Ishikawa (cell line): ENCODE results near the gene PRDM2.

Experiments used
- CEBPB ChIP-seq: IDR thresholded peaks from 2 replicates; pipeline ENCODE4 v1.6.1; 2012
- EP300 ChIP-seq: IDR thresholded peaks from 2 replicates; pipeline ENCODE4 v1.6.1; 2012; ENCODE audit warnings: borderline replicate concordance
- FOXM1 ChIP-seq: IDR thresholded peaks from 2 replicates; pipeline ENCODE4 v1.6.1; 2012; ENCODE audit warnings: low read depth, borderline replicate concordance
- NFIC ChIP-seq: IDR thresholded peaks from 2 replicates; pipeline ENCODE4 v1.6.1; 2012
- REST ChIP-seq: IDR thresholded peaks from 2 replicates; pipeline ENCODE4 v1.6.1; 2012; ENCODE audit warnings: low read depth, mild to moderate bottlenecking
- USF1 ChIP-seq: IDR thresholded peaks from 2 replicates; pipeline ENCODE4 v1.6.1; 2012

GRCh38 chr1:13802782-13803545 is 103.0 kb downstream of the PRDM2 start:
- TF ChIP-seq NFIC (no peak), EP300 (no peak), FOXM1 (no peak), CEBPB (no peak), REST (no peak), USF1 (no peak)
